HG02610 (cell line): Measurements from ENCODE around the gene QSOX2.
A peak's percentile ranks its signal among the peaks of the same experiment; 100 is the strongest.

ENCODE experiments used
- ATAC-seq: cut with Tn5 transposase; IDR thresholded peaks from one replicate; pipeline ENCODE4 v1.9.1; 2021; ENCODE audit warnings: mild to moderate bottlenecking, moderate library complexity; ENCODE audit not compliant: unreplicated experiment

Gene QSOX2

DNA sequence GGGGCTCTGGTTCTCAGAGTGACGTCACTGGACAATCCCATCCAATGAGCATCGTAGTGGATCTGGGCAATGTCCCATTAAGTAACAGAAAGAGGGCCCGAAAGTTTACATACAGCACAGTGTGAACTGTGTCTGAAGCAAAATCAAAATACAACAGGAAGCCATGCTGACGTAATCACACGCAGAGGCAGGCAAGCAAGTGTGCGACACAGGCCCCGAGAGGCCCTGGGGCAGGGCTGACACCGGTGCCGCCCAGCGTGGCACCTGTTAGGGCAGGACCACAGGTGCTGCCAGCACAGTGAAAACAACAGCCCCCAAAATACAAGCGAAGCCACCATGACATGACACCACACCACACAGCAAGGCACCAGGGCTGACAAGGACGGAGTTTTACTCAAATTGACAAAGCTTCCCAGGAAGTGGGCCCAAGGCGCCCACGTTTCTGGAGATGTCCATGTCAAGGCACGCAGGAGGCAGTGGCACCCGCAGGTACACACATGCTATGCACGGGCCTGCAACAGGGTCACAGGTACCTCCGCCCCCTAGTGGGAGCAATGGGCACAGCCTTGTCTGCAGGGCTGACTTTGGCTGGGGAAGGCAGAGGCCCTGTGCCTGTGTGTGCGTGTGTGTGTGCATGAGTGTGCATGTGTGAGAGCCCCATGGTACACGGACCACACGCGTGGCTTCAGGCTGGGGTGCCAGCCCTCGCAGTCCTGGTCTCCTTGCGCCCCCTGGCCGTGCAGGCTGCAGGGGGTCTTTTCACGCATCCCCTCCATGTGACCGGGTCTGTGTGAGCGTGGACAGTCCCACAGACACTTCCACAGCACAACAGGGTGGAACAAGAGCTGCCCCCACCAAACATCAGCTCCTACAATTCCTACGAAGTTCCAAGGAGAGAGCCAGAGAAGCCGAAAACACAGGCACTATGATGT lies 19.6 kb downstream of the QSOX2 start:
- ATAC-seq: peak; percentile 52

DNA sequence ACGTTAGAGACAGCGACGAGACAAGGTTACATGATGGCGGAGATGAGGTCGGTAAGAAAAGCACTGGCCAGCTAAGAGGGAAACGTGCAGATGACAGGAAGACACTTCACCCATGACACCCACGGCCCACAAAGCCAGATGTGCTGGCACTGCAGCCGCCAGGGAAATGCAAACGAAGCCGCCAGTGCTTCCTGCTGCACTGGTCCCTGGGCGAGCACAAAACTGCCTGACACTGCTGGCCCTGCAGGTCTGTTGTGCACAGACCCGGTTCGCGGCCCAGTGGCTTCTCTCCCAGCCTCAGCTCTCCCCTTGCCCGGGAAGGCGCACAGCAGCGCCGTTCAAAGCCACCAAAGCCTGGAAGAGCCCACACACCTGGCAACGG lies 20.3 kb downstream of the QSOX2 start:
- peak; percentile 25 for ATAC-seq

DNA sequence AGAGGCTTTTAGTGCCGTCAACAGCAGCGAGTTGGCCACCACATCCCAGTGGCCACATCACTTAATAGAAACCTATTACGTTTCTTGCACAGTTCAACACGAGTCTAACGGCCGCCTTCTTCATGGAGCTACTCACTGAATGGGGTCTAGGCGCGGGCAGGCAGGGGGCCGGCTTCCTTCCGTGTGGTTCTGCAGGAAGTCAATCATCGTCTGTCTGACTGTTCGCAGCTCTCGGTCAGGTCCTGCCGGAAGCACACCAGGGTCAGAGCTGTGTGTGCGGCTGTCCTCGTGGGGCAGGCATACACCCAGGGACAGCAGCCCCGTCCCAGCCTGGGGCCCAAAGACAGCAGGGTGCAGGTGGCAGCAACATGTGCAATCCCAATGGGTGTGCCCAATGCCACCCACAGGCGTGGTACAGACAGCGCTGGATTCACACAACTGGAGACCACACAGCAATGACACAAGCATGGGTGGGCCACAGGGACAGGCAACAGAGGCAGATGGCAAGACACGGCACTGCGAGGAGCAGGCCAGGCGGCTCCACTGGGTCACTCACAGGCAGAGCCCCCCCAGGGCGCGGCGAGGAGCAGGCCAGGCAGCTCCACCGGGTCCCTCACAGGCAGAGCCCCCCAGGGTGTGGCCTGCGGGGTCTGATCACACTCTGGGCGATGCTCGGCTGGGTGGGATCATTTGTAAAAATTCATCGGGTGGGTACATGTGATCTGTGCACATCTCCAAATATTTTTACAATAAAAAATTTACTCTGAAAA lies 21.6 kb downstream of the QSOX2 start:
- ATAC-seq: no peak

DNA sequence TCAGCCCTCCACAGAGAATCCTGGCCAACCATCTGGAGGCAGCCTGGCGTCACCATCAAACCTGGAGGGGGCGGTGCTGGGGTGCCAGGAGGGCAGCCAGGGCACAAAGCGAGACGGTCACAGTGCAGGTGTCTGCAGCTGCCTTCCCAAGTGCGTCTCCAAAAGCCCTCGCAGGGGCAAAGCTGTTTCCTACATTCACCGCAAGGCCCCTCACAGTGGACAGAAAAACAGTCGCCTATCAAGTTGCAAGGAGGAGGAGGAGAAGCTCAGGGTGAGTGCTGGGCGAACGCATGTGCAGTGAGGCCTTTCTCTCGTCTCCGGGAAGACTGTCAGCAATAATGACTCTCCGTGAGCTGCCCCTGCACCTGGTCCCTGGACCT lies 22.7 kb downstream of the QSOX2 start:
- ATAC-seq: no peak

DNA sequence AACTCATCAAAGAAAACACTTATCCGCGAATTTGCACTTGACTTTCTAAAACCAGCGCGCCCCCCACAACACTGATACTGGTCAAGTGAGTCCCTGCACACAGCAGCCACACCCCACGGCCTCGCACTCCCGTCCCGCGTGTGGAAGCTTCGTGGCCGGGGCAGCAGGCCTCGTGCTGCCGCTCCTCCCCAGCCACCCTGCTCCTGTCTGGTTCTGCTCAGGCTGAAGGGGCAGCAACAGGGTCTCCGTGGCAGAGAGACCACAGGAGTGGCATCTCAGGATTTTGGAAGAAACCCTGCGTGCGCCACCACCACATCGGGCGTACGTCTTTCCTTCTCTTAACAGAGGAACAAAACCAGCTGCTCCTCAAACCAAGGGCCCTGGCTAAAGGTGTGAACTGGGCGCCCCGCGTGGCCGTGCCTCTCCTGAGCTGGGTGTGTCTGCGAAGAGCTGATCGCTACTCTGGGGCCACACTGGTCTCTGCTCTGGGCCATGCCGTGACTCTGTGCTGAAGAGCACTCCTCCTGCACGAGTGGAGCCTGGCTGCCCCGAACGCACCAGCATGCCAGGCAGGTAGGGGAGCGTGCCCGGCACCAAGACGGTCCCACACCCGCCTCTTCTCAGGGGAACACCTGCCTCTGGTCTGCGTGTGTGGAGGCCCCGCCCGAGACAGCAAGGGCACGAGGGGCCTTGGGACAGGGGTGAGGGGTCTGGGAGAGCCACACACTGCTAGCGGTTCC lies 23.3 kb downstream of the QSOX2 start:
- ATAC-seq: no peak

DNA sequence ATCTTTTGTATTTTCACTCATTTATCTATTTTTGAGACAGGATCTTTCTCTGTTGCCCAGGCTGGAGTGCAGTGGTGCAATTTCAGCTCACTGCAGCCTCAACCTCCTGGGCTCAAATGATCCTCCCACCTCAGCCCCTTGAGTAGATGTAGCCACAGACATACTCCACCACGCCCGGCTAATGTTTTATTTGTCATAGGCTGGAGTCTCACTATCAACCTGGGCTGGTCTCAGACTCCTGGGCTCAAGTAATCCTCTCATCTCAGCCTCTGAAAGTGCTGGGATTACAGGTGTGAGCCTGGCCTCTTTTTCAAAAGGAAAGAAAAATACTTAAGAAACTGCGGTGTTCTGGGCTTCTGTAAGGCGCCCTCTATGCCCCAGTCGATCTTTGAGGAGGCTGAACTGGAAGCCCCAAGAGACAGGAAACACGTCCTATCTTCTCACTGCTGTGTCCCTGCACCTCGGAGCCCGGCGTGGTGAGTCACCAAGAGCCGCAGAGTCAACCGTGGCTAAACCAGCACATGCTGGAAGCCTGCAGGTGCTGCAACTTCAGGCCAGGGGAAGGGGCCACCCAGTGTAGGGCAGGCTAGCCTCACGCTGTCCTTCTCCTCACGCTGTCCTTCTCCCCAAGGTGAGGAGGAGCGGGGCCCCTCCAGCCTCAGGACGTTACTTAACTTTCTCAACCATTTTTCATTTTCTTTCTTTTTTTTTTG lies 25.4 kb downstream of the QSOX2 start:
- no peak for ATAC-seq

DNA sequence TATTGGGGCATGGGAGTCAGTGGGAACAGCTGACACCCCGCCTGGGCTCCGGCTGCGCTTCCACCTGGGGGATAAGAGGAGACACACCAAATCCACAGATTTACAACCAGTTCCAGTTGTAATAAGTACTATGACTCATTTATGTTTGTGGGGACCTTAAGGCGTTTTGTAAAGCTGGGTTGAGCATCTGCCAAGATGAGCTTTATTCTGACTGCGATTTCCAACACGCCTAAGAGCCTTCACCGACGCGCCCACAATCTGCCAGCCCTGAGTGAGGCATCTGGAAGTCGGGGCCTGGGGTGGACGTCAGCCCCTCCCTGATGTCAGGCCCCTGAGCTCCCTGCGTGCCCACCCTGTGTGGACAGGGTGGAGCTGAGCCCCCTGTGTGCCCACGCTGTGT lies 26.3 kb downstream of the QSOX2 start:
- no peak for ATAC-seq

DNA sequence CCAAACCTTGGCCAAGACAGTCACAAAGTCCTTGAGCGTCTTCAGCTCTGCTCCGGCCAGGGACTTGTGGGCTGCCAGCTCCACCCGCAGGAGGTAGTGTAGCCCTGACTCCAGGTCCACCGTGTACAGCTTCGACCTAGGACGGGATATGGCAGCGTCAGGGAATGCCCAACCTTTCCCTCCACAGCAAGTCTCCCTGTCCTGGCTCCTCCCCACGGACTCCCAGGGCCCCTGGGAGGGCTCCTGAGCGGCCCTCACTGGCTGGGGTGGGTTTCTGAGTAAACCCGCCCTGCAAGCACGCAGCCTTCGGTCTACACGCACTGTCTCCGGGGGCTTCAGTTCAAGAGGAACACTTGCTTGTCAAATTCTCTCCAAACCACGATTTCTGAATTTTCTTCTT lies 26.9 kb downstream of the QSOX2 start:
- ATAC-seq: no peak

DNA sequence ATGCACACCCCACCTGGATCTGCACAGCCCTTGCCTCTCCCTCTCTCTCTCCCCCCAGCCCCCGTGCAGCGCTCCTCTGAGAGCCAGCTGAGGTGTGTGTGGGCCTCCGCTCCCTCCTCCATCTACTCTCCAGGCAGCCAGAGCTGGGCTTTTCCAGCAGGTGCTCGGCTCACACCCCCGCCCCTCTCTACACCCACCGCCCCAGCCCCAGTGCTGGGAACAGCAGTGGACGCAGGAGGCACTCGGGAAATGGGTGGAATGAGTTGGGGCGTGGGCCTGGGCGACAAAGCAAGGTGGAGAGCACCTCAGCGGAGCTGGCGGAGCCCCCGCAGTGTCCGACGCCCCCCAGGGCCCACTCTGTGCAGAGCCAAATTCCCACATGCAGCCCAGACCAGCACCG lies 27.3 kb downstream of the QSOX2 start:
- ATAC-seq: no peak

DNA sequence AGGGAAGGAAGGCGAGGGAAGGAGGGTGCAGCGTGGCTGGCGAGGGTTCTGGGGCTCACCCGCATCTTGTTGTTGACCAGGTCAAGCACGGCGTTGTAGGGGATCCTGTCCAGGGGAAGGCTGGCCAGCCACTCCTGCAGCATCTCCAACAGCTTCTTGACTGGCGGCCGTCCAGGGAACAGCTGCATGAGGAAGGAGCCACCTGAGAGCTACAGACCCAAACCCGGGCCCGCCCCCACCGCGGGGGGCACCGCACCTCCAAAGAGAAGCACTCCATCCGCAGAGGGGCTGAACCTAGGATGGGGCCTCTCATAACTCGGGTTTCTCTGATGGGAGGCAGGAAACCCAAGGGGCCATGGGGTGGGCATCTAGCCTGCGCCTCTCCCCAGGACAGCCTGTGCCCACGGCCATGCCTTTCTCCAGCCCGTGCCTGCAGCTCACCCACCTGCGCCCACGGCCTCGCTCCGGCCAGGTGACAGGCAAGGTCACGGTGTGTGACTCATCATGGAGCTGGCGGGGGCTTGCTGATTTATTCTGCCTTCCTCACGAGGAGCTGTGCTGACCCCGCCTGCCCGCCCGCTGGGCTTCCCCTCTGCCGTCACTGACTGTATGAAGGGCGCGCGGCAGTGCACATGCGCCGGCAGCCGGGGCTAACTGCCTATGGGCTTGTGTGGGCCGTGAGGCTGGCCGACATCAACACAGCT lies 28.9 kb downstream of the QSOX2 start:
- no peak for ATAC-seq

DNA sequence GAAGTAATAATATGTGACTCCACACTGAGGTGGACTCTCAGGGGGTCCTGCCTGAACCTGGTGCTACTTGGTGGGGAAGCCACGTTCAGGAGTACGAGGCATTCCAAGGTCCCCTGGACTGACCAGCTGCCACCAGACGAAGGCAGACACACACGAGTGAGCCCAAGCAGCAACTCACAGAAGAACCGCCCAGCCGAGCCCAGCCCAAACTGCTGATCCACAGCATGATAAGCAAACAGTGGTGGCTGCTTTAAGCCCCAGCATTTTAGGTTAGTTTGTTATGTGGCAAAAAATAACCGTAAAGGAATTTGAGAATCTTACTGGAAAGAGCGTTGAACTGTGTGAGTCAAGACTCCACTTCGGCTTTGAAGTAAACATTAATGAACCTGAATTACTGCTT lies 31.9 kb downstream of the QSOX2 start:
- ATAC-seq: no peak

DNA sequence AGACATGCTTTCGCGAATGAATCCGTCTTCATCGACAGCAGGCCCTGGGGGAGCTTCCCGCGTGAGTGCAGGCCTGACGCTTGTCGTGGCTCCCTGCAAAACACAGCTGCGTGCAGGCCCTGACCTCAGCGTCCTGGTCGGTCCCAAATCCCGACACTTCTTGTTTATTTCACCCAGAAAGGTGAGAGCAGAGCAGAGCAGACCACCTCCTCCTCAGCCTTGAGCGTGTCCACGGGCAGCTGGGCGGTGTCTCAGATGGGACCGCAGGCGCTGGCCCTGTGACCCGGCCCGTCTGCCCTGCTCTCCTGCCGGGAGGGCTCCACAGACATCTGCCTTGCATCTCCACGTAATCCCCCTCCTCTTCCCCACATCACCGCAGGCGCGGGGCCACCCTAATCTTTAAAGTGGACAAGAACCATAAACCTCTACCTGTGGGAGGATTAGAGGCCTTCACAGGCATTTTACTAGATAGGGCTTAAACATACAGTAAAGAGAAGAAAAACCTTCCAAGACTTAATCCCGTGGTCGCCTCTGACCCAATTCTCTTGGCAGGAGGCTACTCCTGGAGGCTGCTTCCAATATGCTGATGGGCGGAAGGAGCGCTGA lies 33.2 kb downstream of the QSOX2 start:
- no peak for ATAC-seq

DNA sequence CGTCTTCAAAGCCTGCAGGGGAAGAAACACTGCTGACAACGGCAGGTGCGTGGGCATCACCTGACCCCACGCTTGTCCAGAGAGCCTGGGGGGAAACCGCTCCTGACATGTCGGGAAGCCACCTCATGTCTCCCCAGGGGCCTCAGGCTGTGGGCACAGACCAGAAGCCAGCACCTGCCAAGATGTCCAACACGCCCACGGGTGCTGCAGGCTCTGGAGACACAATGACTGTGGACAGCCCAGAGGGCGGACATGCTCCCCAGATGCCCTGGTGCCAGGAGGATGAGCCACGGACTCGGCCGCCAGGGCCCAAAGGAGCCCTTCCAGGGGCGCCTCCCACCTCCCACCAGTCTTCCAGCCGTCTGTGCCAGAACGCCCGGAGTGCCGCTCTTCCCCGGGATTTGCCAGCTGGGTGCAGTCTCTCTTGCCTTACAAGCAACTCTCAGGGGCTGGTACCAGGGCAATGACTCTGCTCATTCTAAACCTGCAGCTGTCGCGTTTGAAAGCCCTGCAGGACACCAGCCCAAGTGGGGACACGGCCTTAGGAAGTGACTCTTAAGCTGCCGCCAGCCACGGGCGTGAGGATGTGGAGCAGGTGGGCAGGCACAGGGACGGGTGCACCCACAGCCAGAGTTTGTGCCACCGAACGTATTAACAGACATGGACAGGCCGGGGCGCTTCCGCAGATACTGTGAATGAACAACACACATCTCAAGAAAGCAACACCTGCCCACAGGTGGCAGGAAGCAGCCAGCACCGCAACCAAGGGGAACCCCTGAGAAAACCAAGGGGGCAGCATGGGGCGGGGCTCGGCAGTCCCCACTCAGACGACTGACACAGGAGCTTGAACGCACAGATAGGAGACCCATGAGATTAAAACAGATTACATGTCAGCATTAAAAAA lies 33.9 kb downstream of the QSOX2 start:
- ATAC-seq: no peak

DNA sequence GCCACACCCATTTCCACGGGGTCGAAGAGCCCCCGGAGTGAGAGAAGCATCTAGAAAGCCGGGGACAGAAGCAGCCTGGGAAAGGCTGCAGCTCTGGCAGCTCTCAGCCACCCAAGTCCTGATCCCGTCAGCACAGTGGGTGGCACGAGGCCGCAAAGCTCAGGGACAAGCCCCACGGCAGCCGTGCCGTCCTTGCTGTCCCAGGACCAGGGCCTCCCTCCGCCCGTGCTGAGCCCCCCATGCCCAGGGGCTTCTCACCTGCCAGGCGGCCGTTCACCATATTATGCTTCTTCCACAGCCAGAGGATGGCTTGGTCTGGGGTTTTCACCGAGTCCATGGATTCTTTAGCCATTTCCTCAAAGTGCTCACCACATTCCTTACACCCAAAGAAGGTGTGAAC lies 34.6 kb downstream of the QSOX2 start:
- ATAC-seq: no peak

DNA sequence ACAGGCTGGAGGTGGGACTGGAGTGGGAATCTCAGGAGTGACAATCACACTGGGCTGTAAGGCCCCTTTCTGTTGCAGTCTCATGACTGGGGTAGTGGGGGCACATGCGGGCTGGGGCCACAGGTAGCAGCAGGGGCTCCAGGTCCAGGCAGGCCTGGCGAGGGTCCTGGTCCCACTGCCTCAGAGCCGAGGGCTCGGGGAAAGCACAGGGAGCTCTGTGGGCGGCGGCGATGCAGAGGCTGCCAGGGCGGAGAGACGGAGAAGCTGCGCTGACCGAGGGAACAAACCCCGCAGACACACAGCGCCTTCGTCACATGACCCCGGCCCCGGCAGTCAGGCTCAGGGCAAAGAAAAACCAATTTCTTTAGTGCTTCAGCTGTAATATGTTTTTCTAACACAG lies 35.3 kb downstream of the QSOX2 start:
- ATAC-seq: no peak

DNA sequence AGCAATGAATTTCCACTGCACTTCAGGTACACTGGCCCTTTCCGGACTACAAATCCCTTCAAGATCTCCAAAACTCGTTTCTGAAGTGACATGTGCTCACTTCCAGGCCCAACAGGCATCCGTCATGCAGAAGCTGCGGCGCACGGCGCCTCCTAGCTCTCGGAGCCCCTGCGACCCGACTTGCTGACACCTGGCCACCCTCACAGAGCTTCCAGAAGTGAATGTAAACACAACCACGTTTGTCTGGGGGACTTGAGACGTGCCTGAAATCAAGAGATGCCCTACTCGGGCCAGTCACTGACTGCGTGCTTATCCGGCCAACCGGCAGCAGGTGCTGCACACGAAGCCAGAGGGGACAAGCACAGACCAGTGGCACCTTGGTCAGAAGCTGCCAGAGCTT lies 35.8 kb downstream of the QSOX2 start:
- no peak for ATAC-seq

DNA sequence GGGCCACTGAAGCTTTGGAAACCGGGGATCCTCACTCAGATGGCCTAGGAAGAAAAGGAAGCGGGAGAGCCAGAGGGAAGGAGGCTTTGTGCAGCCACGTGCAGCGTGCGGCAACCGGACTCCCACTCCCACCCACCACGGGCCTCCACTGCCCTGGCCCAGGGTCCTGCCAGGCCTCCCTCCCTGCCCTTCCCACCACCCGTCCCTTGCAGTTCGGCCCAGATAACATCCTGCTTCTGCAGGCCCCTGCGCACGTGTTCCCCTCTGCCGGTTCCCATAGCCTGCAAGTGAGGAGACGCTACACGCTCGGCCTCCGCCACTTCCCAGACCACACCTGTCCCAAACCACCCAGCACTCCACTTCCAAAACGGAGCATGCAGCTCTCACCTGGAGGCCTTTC lies 36.4 kb downstream of the QSOX2 start:
- ATAC-seq: no peak

DNA sequence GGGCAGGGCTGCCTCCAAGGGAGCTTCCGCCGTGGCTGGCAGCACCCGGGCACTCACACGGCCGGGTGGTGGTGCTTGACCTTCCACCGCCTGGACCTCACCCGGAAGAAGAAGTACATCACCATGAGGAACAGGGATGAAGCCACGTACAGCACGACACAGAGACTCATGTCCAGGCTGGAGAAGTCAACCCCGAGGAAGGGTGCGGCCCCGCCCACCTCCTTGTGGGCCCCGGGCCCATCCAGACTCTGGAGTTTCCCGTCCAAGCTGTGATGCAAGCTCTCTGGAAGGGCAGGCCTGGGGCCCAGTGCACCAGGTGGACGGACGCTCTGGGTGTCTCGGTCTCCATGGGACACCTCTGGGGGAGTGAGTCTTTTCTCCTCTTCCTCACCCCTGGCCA lies 36.9 kb downstream of the QSOX2 start:
- ATAC-seq: no peak

DNA sequence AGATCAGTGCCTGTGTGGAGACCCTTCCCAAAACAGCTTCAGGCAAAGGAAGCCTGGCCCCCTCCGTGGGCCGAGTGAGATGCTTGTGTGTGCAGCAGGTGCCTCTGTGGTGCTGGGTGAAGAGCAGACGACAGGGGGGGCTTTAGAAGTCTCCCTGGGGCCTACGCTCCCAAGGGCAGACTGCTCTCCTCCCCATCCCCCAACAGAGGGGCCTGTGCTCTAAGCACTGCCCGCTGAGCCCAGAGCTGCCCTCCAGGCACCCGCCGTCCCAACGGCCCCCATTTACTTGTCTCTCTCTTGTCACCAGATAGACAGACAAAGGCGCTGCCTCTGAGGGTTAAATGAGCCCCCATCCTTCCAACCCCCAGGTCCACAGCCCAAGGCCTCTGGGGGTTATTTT lies 38.0 kb downstream of the QSOX2 start:
- ATAC-seq: no peak
